Measurements from ENCODE around the gene MIOX. TPM values are rescaled to one million over a fixed set of nuclear protein-coding genes. Genes with fewer than 3 reads are reported as not detected.

The MIOX gene
- total RNA-seq, 4 donors from 2014 or later = not detected

GRCh38 chr22:50503475-50504145, 17.0 kb downstream of the MIOX start:
- intact Hi-C loops (cut with DNase I; ENCODE audit: low total_unique reads) = loop anchor here (10.0 kb wide), 1 partner anchor 649 kb away; the partner anchor contains the start of gene ZBED4
- Histone ChIP-seq H3K4me3 (no peak overlapping the region), H3K9me3 (no peaks in the 10 kb centered on the region), H3K4me1 (peaks cover 6 to 12% of the 10 kb centered on the region in 2 donors), H3K27me3 (no peaks in the 10 kb centered on the region), H3K36me3 (peaks cover 0 to 31% of the 10 kb centered on the region in 2 donors), H3K27ac (no peak overlapping the region)
- ATAC-seq = no peak
- in situ Hi-C loops (cut with MboI; ENCODE audit: low sequenced_read_pairs in 4 of 4) = no loop called here
- no peak for DNase-seq
- TF ChIP-seq POLR2A (IDR thresholded peaks at IDR 0.05) = no peak
- TF ChIP-seq CTCF (IDR thresholded peaks at IDR 0.05 in 4 of 5, conservative IDR thresholded peaks at IDR 0.05 in 1 of 5) = no peak

DNA sequence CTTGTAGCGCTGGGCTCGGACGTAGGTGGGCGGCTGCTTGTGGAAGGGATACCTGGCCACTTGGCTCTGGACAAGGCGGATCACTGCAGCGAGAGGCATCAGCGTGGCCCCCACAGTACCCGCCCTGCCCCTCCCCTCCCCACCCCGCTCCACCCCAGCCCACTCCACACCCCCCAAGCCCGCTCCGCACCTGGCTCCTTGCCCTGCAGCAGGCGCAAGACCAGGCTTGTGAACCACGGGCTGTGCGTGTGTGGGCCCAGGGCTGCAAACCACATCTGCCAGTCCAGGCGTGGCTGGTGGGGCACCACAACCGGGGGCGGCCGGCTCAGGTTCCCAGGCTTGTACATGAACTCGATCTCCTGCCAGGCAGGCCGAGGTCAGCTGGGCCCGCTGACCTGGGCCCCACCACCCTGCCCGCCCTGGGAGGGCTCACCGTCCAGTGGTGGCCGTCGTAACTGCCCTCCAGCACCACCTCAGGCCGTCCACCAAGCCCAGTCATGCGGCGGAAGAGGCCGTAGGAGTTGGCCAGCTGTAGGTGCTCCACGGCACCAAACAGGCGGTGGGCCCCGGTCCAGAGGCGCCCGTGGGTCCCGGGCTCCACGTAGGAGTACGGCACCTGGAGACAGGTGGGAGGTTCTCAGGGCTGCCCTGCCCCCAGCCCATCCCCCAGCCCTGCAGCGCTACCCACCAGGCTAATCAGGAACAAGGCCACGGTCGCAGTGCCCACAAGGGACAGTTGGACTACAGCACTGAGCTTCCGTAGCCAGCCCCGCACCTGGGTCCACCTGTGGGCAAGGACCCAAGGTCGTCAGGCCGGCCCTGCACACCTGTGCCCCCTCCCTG, 17.9 kb downstream of the MIOX start:
- no peak for DNase-seq
- no peak for TF ChIP-seq POLR2A (IDR thresholded peaks at IDR 0.05)
- no peak for TF ChIP-seq CTCF (IDR thresholded peaks at IDR 0.05 in 4 of 5, conservative IDR thresholded peaks at IDR 0.05 in 1 of 5)
- Histone ChIP-seq H3K27me3 (no peaks in the 10 kb centered on the region), H3K9me3 (no peaks in the 10 kb centered on the region), H3K4me1 (peaks cover 15 to 21% of the 10 kb centered on the region in 2 donors), H3K27ac (no peak overlapping the region), H3K4me3 (no peak overlapping the region), H3K36me3 (peaks cover 0 to 31% of the 10 kb centered on the region in 2 donors)
- intact Hi-C loops (cut with DNase I; ENCODE audit: low total_unique reads) (loop anchor here (10.0 kb wide), 1 partner anchor 650 kb away; the partner anchor contains the start of gene ZBED4), in situ Hi-C loops (cut with MboI; ENCODE audit: low sequenced_read_pairs in 4 of 4) (no loop called here)
- no peak for ATAC-seq

DNA sequence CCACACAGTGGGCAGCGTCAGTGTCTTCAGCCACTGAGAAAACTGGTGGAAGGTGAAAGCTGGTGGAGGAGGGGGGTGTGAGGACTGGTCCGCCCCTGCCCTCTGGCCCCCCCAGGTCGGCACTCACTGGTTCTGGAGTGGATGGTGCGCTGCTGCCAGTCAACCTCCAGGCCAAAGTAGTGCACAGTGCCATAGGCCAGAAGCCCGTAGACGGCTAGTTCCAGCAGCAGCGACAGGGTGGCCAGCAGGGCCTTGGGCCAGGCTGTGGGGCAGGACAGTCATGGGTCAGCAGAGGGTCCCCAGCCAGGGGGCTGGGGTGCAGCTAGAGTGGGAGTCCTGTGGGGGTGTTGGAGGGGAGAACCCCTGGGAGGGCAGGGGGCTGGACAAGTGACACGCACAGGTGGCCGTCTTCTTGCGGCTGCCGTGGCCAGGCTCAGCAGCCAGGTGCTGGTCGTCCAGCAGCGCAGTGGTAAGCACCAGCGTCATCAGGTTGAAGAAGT, 18.7 kb downstream of the MIOX start:
- Histone ChIP-seq H3K9me3 (no peaks in the 10 kb centered on the region), H3K4me1 (peaks cover 15 to 22% of the 10 kb centered on the region in 2 donors), H3K36me3 (peaks cover 0 to 31% of the 10 kb centered on the region in 2 donors), H3K27ac (no peak overlapping the region), H3K27me3 (no peaks in the 10 kb centered on the region), H3K4me3 (no peak overlapping the region)
- no peak for DNase-seq
- TF ChIP-seq POLR2A (IDR thresholded peaks at IDR 0.05) (no peak), CTCF (IDR thresholded peaks at IDR 0.05 in 4 of 5, conservative IDR thresholded peaks at IDR 0.05 in 1 of 5) (no peak)
- intact Hi-C loops (cut with DNase I; ENCODE audit: low total_unique reads) (loop anchor here (10.0 kb wide), 1 partner anchor 651 kb away; the partner anchor contains the start of gene ZBED4), in situ Hi-C loops (cut with MboI; ENCODE audit: low sequenced_read_pairs in 4 of 4) (no loop called here)
- no peak for ATAC-seq

DNA sequence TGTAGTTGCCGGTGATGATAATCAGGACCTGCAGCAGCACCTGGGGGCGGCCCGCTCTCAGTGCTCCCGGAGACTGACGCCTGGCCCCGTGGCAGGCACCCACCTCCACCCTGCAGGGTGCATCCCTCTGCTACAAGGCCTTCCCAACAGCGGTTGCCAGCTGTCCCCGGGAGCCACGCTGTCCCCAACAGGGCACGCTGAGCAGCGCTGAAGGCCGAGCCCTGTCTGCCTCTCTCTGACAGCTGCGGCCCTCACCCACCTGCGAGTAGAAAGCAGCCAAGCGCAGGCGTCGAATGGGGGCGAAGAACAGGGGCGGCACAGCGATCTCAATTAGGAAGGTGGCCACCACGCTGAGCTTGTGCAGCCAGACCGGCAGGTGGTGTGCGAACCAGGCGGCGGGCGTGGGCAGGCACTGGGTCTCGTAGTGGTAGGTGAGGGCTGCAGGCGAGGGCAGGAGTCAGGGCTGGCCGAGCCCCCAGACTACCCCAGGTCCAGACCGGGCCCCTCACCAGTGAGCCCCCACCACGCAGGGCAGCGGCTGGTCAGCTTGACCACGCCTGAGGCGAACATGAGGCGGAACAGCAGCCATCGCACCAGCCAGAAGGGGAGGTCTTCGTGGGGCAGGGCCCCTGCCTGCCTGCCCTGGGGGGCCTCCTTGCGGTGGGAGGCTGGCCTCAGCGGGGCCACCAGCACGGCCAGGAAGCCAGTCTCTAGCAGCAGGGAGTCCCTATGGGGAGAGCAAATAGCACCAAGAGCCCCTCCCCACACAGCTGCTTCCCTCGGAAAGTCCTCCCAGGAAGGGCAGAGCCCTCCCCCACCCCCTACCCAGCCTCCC, 19.3 kb downstream of the MIOX start:
- H3K4me3 ChIP-seq = peak overlapping the region in 3 of 4 donors; percentile 87 to 99 (median 96)
- TF ChIP-seq POLR2A (IDR thresholded peaks at IDR 0.05) (no peak), CTCF (IDR thresholded peaks at IDR 0.05 in 4 of 5, conservative IDR thresholded peaks at IDR 0.05 in 1 of 5) (no peak)
- ATAC-seq (no peak), DNase-seq (no peak)
- peaks cover 0 to 31% of the 10 kb centered on the region in 2 donors for H3K36me3 ChIP-seq
- in situ Hi-C loops (cut with MboI; ENCODE audit: low sequenced_read_pairs in 4 of 4) = no loop called here
- no peaks in the 10 kb centered on the region for H3K27me3 ChIP-seq
- intact Hi-C loops (cut with DNase I; ENCODE audit: low total_unique reads) = loop anchor here (10.0 kb wide), 1 partner anchor 651 kb away; the partner anchor contains the start of gene ZBED4
- no peak overlapping the region for H3K27ac ChIP-seq
- no peaks in the 10 kb centered on the region for H3K9me3 ChIP-seq
- H3K4me1 ChIP-seq = peaks cover 15 to 22% of the 10 kb centered on the region in 2 donors
